ENCODE data around the gene CNOT2.

DNA sequence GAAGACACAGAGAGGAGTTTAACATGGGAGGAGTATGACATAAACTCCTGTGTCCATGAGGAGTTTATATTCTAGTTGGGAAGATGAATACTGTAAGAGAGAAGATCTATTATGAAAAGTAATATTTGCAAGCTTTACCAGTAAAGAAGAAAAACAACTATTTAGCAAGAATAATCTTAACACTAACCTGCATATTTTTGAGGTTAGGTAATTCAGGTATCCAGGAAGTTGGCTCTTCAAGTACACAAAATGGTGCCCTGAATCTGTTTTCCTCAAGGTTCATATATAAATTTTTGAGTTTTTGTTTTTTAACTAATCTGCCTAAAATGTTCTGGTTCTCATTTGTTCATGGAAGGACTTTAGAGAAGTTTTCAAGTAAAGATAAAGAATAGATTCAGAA is 89.0 kb downstream of the CNOT2 start:
- no peak for TF ChIP-seq POLR2A (IDR thresholded peaks at IDR 0.05)
- TF ChIP-seq CTCF (IDR thresholded peaks at IDR 0.05): no peak
- TF ChIP-seq POLR2AphosphoS5 (IDR thresholded peaks at IDR 0.05): no peak

Measured in sigmoid colon (tissue), 4 donors.